Muscle of back (tissue), 11 donors: Measurements from ENCODE around the gene ADSL. TPM values are rescaled to one million over a fixed set of nuclear protein-coding genes. Genes with fewer than 3 reads are reported as not detected.
"Not testable (repeated sequence)": the region's sequence is repeated elsewhere in the genome, so short reads cannot be mapped to it uniquely, and the experiment has no call there.

Experiments used
- DNase-seq, 3 donors: peaks; one replicate each; pipeline versions ENCODE4 v3.0.0 to v3.0.0-alpha.2; 2013
- polyA plus RNA-seq, 10 donors: library from polyadenylated mRNA; unstranded; fragments of 120-200 nt; gene quantifications; one replicate each; pipeline ENCODE4 v1.2.1, GENCODE V29; 2013; ENCODE audit not compliant: insufficient read length in 10 of 10

ADSL gene
- polyA plus RNA-seq, 10 donors: 143 to 230 (median 193) TPM

DNA sequence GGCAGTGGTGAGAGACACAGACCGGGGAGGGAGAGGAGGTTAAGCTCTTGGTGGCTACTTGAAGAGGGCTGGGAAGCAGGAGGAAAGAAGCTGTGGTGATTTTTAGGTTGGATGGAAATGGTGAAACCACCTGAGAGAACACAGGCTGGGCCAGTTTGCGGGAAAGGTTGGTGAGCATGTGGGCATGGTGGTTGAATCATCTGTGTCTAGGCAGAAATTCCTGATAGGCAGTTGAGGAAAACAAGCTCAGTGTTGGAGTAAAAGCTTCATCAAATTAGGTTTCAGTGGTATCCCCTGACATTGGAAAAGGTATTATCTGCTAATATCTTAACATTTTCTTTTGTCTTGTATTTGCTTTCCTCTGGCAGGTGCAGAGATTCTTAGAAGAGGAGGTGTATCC is 19.8 kb downstream of the ADSL start:
- DNase-seq: no peak

DNA sequence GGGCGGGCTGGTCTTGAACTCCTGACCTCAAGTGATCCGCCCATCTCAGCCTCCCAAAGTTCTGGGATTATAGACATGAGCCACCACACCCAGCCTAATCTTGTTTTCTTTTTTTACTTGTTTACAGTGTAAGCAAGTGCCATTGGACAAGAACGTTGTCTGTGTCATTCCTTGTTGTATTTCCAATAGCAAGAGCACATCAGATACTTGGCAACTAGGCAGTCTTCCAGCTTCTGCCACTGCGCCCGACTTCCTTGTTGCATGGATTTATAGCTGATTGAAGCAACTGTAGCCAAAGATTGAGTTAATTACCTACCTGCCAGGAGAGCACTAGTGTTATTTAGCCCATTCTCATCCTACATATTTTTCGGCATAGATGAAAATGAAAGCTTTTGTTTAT is 21.0 kb downstream of the ADSL start:
- no peak for DNase-seq

DNA sequence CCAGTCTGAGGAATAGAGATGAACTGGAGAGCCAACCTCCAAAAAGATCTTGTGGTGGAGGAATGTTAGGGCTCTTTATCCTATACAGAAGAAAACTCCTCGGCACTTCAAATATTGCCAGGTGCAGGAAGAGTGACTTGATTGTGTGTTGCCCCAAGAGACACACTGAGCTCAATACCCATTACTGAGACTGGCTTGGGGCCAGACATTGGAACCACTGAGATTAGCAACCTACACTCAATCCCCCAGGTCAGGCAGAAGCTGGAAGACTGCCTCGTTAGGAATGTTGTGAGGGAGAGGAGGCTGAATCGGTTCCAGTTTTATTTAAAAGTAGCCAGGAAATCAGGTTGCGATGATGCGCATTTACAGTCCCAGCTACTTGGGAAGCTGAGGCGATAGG is 21.7 kb downstream of the ADSL start:
- DNase-seq: peak in 1 of 3 donors; percentile 11

DNA sequence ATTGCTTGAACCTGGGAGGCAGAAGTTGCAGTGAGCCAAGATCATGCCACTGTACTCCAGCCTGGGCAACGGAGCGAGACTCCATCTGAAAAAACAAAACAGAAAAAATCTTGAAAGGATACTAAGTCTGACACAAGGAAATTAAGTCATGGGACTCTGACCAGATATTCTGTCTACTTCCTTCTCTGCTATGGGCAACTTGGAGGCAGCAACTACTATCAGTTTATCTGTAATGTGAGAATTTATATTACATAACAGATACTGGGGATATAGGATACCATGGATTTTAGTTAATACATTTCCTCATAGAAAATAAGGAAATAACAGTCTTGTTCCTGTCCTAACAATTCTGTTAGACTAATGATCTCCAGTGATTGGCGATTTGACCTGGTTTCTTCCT is 22.5 kb downstream of the ADSL start:
- no peak for DNase-seq

DNA sequence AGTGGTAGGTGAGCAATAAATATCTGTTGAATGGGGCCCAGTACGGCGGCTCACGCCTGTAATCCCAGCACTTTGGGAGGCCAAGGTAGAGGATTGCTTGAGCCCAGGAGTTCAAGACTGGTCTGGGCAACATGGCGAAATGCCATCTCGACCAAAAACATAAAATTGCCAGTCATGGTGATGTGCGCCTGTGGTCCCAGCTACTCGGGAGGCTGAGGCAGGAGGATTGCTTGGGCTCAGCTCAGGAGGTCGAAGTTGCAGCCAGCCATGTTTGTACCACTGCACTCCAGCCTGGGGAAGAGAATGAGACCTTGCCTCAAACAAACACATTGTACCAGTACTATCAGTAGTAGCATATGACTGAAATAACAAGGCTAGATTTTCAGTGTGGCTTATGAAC is 28.3 kb downstream of the ADSL start:
- DNase-seq: no peak

DNA sequence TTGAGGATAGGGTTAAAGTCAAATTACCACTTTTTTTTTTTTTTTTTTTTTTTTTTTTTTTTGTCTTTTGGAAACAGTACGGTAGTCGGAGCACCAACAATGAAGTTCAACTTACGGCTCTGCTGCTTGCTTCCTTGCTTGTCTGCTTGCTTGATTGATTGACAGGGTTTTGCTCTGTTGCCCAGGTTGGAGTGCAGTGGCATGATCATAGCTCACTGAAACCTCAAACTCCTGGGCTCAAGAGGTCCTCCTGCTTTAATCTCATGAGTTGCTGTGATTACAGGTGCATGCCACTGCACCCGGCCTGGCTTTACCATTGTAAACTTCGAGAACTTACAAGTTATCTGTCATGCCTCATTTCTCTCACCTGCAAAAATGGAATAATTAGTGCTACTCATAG is 29.8 kb downstream of the ADSL start:
- DNase-seq: no peak

DNA sequence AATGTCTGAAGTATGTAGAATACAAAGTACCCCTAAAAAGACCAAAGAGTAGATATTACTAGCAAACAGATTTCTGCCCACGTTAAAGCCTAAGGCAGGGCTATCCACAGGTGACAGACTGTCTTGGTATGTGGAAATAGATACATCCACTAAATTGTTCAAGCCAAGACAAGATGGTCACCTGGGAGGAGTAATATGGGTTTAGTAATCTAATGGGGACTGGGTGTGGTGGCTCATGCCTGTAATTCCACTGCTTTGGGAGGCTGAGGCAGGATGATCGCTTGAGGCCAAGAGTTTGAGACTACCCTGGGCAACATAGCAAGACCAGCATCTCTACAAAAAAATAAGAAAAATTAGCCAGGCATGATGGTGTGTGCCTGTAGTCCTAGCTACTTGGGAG is 31.6 kb downstream of the ADSL start:
- no peak for DNase-seq

DNA sequence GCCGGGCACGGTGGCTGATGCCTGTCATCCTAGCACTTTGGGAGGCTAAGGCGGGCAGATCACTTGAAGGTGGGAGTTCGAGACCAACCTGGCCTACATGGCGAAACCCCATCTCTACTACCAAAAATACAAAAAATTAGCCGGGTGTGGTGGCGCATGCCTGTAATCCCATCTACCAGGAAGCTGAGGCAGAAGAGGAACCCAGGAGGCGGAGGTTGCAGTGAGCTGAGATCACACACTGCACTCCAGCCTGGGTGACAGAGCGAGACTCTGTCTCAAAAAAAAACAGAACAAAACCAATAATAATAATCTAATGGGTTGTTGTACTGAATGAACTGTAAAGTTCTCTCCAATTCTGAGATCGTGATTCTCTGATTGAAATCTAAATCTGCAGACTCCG is 32.1 kb downstream of the ADSL start:
- DNase-seq: not testable (repeated sequence)

DNA sequence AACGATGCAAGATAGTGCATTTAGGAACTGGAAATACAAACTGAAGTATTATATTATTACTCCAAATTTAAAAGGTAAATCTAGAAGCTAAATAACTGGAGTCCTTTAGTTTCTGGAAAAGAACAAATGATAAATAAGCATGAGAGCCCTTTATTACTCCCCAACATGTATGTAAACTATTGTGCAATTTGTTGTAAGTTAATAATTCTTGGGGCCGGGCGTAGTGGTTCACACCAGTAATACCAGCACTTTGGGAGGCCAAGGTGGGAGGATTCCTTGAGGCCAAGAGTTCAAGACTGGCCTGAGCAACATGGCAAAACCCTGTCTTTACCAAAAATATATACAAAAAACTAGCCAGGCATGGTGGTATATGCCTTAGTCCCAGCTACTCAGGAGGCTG is 35.2 kb downstream of the ADSL start:
- DNase-seq: no peak

DNA sequence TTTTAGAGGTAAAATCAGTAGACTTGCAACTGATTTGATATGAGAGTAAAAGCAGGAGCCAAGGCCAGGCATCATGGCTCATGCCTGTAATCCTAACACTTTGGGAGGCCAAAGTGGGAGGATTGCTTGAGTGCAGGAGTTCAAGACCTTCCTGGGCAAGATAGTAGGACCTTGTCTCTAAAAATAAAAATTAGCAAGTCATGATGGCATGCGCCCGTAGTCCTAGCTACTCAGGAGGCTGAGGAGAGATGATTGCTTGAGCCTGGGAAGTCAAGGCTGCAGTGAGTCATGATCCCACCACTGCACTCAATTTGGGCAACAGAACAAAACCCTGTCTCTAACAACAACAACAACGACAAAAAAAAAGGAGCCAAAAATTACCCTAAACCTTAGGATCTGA is 37.6 kb downstream of the ADSL start:
- peak in 1 of 3 donors; percentile 22 for DNase-seq

DNA sequence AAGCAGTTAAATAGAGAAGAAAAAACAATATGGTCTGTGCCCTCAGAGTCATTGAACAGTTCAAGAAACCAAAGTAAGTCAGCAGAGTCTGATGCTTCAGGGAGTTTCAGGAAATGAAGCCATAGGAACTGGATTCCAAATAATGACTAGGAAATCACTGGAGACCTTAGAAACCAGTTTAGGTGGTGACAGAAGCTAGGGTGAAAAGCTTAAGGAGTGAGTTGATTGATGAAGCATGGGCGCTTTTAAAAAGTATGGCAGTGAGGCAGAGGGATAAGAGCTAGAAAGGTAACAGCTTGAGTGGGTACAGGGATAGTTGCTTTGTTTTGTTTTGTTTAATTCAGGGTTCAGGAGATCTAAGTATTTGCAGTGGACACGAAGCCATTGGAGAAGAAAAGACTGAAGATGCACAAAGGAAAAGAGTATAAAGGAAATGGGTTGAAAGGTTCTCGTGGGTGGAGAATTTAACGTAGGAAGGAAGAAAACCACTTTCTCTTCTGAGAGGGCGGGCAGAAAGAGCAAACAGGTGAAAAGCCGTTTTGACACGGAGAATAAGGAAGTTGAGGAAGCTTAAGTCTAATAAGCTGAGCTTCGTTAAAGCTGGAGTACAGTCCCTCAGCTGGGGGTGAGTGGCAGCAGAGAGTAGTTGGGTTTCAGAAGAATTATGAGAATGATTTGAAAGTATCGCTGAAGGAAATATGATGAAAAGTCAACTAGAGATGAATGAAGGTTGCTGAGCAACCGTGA is 38.9 kb downstream of the ADSL start:
- no peak for DNase-seq

DNA sequence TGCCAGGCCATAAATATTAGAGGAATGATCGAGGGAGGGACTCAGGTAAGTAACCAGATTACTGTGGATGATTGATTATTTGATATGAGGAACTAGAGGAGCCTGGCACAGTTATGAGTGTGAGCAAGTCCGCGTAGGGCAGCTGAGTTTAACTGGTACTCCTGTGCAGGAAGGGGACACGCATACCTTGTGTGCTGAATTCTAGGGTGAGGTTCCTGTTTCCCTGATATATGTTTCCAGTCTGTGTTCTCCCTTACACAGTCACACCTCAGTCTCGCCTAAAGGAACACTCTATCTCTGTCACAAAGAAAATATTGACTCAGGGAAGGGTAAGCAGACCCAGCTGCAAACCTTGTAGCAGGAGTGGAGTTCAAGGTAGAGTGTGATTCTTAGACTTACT is 41.4 kb downstream of the ADSL start:
- DNase-seq: no peak

DNA sequence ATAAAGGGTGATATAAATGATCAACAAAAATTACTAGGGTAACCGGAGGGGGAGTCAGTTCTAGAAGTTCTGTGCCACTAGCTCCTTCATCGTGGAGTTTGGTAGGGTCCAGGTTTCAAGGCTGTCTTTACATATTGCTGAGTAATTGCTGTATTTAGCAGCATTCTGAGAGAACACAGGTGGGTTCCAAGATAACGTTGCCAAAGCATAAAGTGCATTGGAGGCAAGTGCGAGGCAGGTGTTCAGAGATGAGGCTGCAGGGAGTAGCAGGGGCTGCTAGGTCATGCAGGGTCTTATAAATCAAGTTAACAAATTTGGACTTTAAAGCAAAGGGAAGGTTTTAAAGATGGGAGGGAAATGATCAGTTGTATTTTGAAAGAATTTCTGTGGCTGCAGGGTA is 41.9 kb downstream of the ADSL start:
- DNase-seq: no peak

DNA sequence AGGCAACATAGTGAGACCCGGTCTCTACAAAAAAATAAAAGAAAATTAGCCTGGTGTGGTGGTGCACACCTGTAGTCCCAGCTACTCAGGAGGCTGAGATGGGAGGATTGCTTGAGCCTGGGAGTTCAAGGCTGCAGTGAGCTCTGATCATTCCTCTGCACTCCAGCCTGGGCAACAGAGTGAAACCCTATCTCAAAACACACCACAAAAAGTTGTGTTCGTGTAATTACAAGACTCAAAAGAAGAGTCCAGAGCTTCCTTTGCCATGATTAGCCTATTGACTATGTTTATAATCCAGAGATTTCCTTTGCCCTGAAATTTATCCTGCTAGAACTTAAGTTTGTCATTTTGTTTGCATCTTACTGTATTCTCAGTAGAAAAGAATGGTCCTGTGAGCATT is 45.1 kb downstream of the ADSL start:
- DNase-seq: no peak

DNA sequence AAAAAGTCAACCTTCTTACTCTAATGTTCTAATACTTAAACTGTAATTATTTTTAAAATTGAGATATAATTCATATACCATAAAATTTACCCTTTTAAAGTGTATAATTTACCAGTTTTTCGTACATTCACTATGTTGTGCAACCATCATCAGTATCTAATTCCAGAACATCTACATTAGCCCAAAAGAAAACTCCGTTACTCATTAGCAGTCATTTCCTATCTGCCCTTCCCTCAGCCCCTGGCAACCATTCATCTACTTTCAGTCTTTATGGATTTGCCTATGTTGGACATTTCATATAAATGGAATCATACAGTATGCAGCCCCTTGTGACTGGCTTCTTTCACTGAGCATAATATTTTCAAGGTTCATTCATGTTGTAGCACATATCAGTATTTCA is 46.3 kb downstream of the ADSL start:
- no peak for DNase-seq

DNA sequence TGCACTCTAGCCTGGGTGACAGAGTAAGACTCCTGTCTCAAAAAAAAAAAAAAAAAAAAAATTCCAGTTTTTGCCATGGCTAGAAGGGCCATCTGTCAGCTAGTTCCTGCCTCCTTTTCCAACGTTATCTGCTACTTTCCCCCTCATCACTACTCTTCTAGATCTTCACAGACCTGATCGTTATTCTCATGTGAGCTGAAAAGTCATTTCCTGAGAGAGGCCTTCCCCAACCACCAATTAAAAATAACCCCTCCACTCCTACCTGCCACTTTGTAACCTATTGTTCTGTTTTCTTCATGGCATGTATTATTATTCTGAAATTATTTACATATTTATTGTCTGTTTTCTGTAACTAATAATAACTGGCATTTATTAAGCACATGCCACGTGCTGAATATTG is 48.3 kb downstream of the ADSL start:
- no peak for DNase-seq

DNA sequence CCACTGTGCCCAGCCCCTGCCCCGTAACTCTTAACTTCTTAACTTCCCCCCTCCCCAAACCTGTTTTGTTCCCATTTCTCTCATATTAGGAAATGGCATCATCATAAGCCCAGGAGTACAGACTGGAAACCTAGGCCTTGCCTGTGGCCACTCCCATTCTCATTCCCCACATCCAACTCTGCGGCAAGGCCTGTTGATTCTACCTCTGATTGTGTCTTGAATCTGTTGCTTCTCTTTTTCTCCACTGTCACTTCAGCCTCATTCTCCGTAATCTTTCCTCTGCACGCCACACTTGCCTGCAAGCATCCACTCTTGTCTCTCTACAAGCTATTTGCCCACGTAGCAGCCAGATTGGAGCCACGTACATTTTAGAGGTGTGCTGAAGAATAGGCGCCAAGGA is 49.3 kb downstream of the ADSL start:
- DNase-seq: no peak

DNA sequence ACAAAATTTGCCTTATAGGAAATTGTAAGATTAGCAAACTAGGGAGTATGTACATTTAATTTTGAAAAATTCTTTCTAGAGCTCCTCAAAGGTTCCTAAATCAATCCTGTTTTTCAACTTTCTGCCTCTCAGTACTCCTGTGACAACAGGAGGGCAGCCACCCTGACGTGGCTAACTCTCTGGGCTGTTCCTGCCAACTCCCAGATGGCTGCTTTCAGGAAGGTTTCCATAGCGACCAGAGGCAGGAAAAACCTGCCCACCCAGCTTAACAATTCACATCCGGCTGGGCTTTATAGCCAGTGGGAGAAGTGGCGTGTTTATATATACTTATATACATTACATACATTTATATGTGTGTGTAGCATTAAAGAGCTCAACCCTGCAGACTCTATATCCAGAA is 50.6 kb downstream of the ADSL start:
- DNase-seq: peak; percentile 33 to 67 (median 37)

DNA sequence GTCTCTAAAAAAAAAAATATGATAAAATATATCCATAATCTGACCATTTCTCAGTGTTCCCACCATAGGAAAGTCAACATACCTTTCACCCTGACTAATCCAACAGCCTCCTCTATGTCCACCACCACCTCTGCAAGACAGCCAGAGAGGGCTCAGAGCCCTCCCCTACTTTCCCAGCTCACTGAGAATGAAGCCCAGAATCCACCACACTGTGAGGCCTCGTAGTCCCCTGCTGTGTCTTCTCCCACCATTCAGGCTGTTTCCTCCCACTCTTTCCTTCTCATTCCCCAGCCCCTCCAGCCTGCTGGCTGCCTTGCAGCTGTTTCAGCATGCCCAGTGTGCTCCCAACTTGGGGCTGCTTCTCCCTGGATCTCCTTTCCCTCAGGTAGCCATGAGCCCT is 51.1 kb downstream of the ADSL start:
- peak in 1 of 3 donors; percentile 54 for DNase-seq

DNA sequence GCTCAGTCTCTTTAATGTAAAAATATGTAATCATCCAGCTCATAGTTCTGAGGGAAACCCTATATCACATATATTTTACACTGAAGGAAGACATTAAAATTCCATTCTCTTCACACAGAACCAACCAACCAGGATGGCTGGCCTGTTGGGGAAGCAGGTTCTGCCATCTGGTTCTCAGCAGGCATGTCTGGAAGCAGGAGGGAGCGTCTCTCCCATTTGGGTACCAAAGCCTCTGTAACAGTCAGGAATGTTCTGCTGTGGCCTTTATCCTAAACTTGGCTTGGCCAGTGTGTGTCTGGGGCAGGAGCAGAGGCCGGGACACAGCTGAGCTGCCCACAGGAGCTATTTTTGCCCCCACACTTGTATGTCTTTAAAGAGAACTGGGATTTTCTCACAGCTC is 53.3 kb downstream of the ADSL start:
- no peak for DNase-seq

DNA sequence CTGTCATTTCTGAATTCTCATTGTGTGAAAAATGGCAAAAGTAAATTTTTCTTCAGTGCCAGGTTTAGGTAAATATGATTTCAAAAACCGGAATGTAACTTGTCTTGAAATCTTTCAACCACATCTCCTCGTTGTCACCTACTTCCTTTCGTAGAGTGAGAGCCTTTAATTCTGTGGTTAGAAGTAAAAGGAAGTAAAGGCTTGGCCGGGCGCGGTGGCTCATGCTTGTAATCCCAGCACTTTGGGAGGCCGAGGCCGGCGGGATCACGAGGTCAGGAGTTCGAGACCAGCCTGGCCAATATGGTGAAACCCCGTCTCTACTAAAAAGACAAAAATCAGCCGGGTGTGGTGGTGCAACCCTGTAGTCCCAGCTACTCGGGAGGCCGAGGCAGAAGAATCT is 53.9 kb downstream of the ADSL start:
- DNase-seq: no peak

DNA sequence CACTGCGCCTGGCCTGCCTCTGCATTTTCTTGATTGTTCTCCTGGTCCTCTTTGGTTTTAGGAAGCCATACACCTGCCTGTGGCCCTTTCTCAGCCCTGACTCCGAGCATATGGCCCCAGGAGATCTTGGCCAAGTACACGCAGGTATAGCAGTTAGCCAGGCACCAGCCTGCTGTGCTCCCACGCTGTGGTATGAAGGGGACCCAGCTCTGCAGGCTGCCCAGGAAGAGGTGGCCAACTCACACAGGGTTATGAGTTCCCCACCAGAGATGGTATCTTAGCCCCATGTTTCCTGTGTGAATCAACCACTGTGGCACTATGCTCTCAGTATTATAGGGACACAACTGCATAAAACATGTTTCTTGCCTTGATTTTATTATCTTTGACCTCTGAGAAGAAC is 55.2 kb downstream of the ADSL start:
- no peak for DNase-seq

DNA sequence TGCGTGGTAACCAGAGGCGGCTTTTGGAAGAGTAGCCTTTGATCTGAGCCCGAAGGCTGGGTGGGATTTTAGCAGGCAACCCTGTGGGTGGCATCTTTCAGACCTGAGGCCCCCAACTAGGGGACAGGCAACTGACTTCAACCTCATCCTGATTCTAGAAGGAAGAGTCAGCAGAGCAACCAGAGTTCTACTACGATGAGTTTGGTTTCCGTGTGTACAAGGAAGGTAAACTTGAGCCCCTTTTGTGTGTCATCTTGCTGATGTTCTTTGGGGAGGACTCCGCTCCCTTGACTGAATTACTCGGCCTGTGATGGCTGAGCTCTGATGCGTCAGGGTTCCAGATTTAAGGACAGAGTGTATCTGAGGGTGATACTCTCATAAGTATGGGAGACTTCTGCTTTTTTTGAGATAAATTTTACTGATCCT is 55.7 kb downstream of the ADSL start:
- DNase-seq: no peak

DNA sequence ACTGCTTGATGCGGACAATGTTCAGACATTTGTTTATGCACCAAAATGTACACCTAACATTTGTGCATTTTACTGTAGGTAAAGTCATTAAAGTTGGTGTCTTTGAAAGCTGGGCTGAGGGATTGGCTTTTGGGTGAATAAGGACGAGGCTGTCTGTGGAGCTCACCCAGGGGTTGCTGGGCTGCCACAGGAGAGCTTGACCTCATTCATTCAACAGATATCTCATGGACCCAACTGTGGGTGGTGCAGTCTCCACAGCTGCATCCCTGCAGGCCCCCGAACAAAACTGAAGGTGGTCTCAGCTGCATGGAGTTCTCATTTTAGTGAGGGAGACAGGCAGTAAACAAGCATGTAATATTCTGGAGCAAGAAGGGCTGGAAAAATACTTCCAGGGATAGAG is 56.8 kb downstream of the ADSL start:
- no peak for DNase-seq

DNA sequence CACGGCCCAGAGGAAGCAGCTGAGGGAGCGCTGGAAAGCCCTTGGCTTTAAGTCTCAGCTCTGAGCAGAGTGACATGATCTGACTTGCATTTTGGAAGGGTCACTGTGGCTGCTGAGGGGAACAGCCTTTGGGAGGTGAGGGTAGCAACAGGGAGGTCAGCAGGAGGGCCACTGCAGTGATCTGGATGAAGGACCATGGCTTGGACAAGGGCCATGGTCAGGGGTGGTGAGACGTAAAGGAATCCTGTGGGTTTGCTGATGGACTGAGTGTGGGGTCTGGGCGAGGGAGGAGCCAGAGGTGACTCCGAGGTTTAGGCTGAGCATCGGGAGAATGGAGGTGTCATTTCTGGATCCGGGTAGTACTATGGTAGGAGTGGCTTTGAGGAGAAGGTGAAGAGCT is 57.4 kb downstream of the ADSL start:
- DNase-seq: no peak
